ENCODE results near the gene TNFRSF17. TPM values are rescaled to one million over a fixed set of nuclear protein-coding genes. Genes with fewer than 3 reads are reported as not detected.

TNFRSF17 gene
- total RNA-seq, result not detected in 2 replicates
- polyA plus RNA-seq, result not detected in 2 replicates
- not detected in 2 replicates for polyA plus RNA-seq (2011; cell fraction: cytosol; rRNA removed)
- polyA plus RNA-seq (2011; cell fraction: nucleus; rRNA removed), result not detected in 2 replicates
- not detected in 2 replicates for polyA plus RNA-seq (2012)
- not detected in 2 replicates for polyA minus RNA-seq
- not detected for polyA minus RNA-seq (2011; cell fraction: cytosol; rRNA and poly(A)+ RNA removed)
- not detected in 2 replicates for polyA minus RNA-seq (2011; cell fraction: nucleus; rRNA and poly(A)+ RNA removed)
- not detected for Bru-seq, nascent RNA
- BruChase-seq, experiment 1, labeled RNA remaining after a 6-hour chase, result not detected
- not detected for BruChase-seq, experiment 2, labeled RNA remaining after a 2-hour chase
- long read RNA-seq, result 0 reads

- ChIA-PET CTCF (interaction anchor here (1.3 to 1.9 kb wide), 3 partner anchors 16 to 103 kb away, joined by 4 to 10 read pairs (median 7); no protein-coding TSS in a partner anchor), POLR2A (no interaction called here)
- Histone ChIP-seq H3K9me1 (replicated peaks; ENCODE audit: control insufficient read depth, extremely low read depth, insufficient read depth, low read length) (no peaks in the 10 kb centered on the region), H3K4me3 (replicated peaks in 1 of 3; ENCODE audit: insufficient read depth in 1 of 3, low read depth in 1 of 3, low read length in 3 of 3) (no peak within 1 kb of the TSS), H3K4me2 (ENCODE audit: insufficient read depth, low read length) (no peak within 1 kb of the TSS), H3K27me3 (ENCODE audit: control insufficient read depth in 2 of 2, insufficient read depth in 2 of 2, low read length in 2 of 2) (no peaks in the 10 kb centered on the region), H3K27ac (ENCODE audit: insufficient read depth, low read depth, low read length) (no peak within 1 kb of the TSS), H3K79me2 (ENCODE audit: control insufficient read depth, insufficient read depth, low read length) (no peaks in the 10 kb centered on the region), H4K20me1 (replicated peaks; ENCODE audit: control insufficient read depth, extremely low read depth, insufficient read depth, low read length) (no peaks in the 10 kb centered on the region), H3K4me1 (ENCODE audit: control insufficient read depth, extremely low read depth, insufficient read depth, low read length) (no peaks in the 10 kb centered on the region), H3K9me3 (replicated peaks; ENCODE audit: control insufficient read depth, insufficient read depth, low read length) (no peaks in the 10 kb centered on the region), H3K36me3 (ENCODE audit: control insufficient read depth in 2 of 2, extremely low read depth in 1 of 2, insufficient read depth in 2 of 2, low read length in 2 of 2) (no peaks in the 10 kb centered on the region), H2AFZ (ENCODE audit: low read depth, low read length) (no peak within 1 kb of the TSS), H3K9ac (replicated peaks; ENCODE audit: extremely low read depth, insufficient read depth, low read length) (no peak within 1 kb of the TSS)
- intact Hi-C loops (cut with micrococcal nuclease) (no loop called here), dilution Hi-C loops (cut with MboI; ENCODE audit: extremely low pct_ligation_motif_present, low sequenced_read_pairs) (no loop called here)
- TF ChIP-seq GATA2 (IDR thresholded peaks at IDR 0.05; ENCODE audit: insufficient read depth, insufficient read length, low read depth, low read length) (no peak), FOS (IDR thresholded peaks at IDR 0.05; ENCODE audit: borderline replicate concordance, insufficient read depth, low read length) (no peak), CTCF (IDR thresholded peaks at IDR 0.05; ENCODE audit: extremely low read depth in 1 of 2, insufficient read depth in 1 of 2, low read depth in 1 of 2, low read length in 2 of 2) (no peak), POLR2A (IDR thresholded peaks at IDR 0.05; ENCODE audit: low read depth, low read length) (no peak)
- no TSS peak for BruUV-seq (replicated peaks)
- no peak for DNase-seq (ENCODE audit: low read depth, low spot score)
- FAIRE-seq, result no peak
These were observed at the start of gene TNFRSF17 for GRCh38 chr16:11964761-11965551. Gene TNFRSF17, plus strand, starts transcription at chr16:11965210. Its CDS starts 115 bp downstream, at chr16:11965325.
